ENCODE measurements around the gene PIPOX. TPM values are rescaled to one million over a fixed set of nuclear protein-coding genes. Genes with fewer than 3 reads are reported as not detected.

PIPOX gene
- total RNA-seq, 1 donor from 2014 or later = 2.8 TPM

Other genes with a start within 250 kb of the PIPOX start
- 19.6 and 23.0 TPM in 2 replicates for gene FAM222B, start 200.4 kb upstream of the PIPOX start, total RNA-seq
- gene ERAL1, start 188.1 kb upstream of the PIPOX start, total RNA-seq = 54.5 and 60.4 TPM in 2 replicates
- gene FLOT2, start 145.4 kb upstream of the PIPOX start, total RNA-seq = 136 and 143 TPM in 2 replicates
- gene DHRS13, start 140.1 kb upstream of the PIPOX start, total RNA-seq = 30.6 and 32.9 TPM in 2 replicates
- 59.5 and 62.1 TPM in 2 replicates for gene PHF12, start 91.6 kb upstream of the PIPOX start, total RNA-seq
- gene SEZ6, start 37.1 kb upstream of the PIPOX start, total RNA-seq = not detected in 2 replicates
- 49.5 and 50.3 TPM in 2 replicates for gene MYO18A, start 137.3 kb downstream of the PIPOX start, total RNA-seq
- gene CRYBA1, start 203.7 kb downstream of the PIPOX start, total RNA-seq = not detected in 2 replicates